Keratinocyte (primary cell): ENCODE data around the gene IL13RA2. TPM values are rescaled to one million over a fixed set of nuclear protein-coding genes. Genes with fewer than 3 reads are reported as not detected.

ENCODE experiments used
- DNase-seq: peaks from one replicate; pipeline ENCODE4 v3.0.0-alpha.2; 2011; ENCODE audit warnings: low read depth, missing footprints, low spot score
- FAIRE-seq: peaks from 2 replicates; lab custom pipeline; 2011; peaks lifted over from hg19 to GRCh38; lab: Jason Lieb, UNC
- H2AFZ ChIP-seq: 2 replicates; pipeline ENCODE4 v1.6.0; 2012; ENCODE audit warnings: low read length, control low read depth, inconsistent platforms; ENCODE audit not compliant: control insufficient read depth
- H3K27ac ChIP-seq: 2 replicates; pipeline ENCODE4 v1.5.1; 2011; ENCODE audit warnings: low read length; ENCODE audit not compliant: control insufficient read depth, insufficient read depth
- H3K27me3 ChIP-seq: 3 replicates; pipeline ENCODE4 v1.6.0; 2011; ENCODE audit warnings: low read length; ENCODE audit not compliant: control insufficient read depth, insufficient read depth; ENCODE audit errors: extremely low read depth
- H3K36me3 ChIP-seq, 2 experiments: 2 replicates in 1 of 2; 3 replicates in 1 of 2; pipeline ENCODE4 v1.5.1; 2011; ENCODE audit warnings: low read length in 2 of 2, mild to moderate bottlenecking in 1 of 2; ENCODE audit not compliant: control insufficient read depth in 2 of 2, insufficient read depth in 2 of 2; ENCODE audit errors: extremely low read depth in 1 of 2
- H3K4me1 ChIP-seq: 3 replicates; pipeline ENCODE4 v1.5.1; 2011; ENCODE audit warnings: low read length; ENCODE audit not compliant: control insufficient read depth, insufficient read depth; ENCODE audit errors: extremely low read depth
- H3K4me2 ChIP-seq: 3 replicates; pipeline ENCODE4 v1.6.0; 2011; ENCODE audit warnings: low read depth, low read length; ENCODE audit not compliant: control insufficient read depth, insufficient read depth; ENCODE audit errors: extremely low read depth
- H3K4me3 ChIP-seq, 3 experiments: fragments of 200-600 bp in 1 of 3; sonication (generic) in 1 of 3; 2 replicates in 2 of 3; 3 replicates in 1 of 3; pipeline ENCODE4 v1.5.1; 2011 to 2016; ENCODE audit warnings: low read length in 3 of 3, mild to moderate bottlenecking in 3 of 3, control low read depth in 2 of 3, inconsistent platforms in 1 of 3, low read depth in 1 of 3, mixed read lengths in 1 of 3, mixed run types in 1 of 3, moderate library complexity in 1 of 3; ENCODE audit not compliant: control insufficient read depth in 2 of 3, insufficient read depth in 2 of 3; ENCODE audit errors: extremely low read depth in 1 of 3
- H3K79me2 ChIP-seq: 2 replicates; pipeline ENCODE4 v1.6.0; 2012; ENCODE audit warnings: low read length; ENCODE audit not compliant: control insufficient read depth, insufficient read depth
- H3K9ac ChIP-seq: 3 replicates; pipeline ENCODE4 v1.6.0; 2011; ENCODE audit warnings: low read length; ENCODE audit not compliant: control insufficient read depth, insufficient read depth; ENCODE audit errors: extremely low read depth
- H3K9me1 ChIP-seq: 3 replicates; pipeline ENCODE4 v1.6.0; 2011; ENCODE audit warnings: low read length; ENCODE audit not compliant: control insufficient read depth, insufficient read depth; ENCODE audit errors: extremely low read depth
- H3K9me3 ChIP-seq: 2 replicates; pipeline ENCODE4 v1.5.1; 2012; ENCODE audit warnings: low read depth, low read length; ENCODE audit not compliant: control insufficient read depth
- H4K20me1 ChIP-seq: 3 replicates; pipeline ENCODE4 v1.6.0; 2011; ENCODE audit warnings: low read length; ENCODE audit not compliant: control insufficient read depth, insufficient read depth; ENCODE audit errors: extremely low read depth
- CTCF ChIP-seq, 3 experiments: IDR thresholded peaks in 1 of 3; conservative IDR thresholded peaks in 1 of 3; optimal IDR thresholded peaks in 1 of 3; 2 replicates in 2 of 3; 3 replicates in 1 of 3; pipeline versions ENCODE3 to v1.5.1; 2011; ENCODE audit warnings: low read length in 3 of 3, mild to moderate bottlenecking in 3 of 3, moderate library complexity in 2 of 3, control low read depth in 1 of 3, inconsistent platforms in 1 of 3; ENCODE audit not compliant: insufficient read depth in 2 of 3; ENCODE audit errors: extremely low read depth in 1 of 3
- EZH2 ChIP-seq: IDR thresholded peaks from one replicate; pipeline ENCODE4 v1.6.1; 2012; ENCODE audit warnings: inconsistent platforms, mild to moderate bottlenecking, low read length, moderate library complexity
- dilution Hi-C: fragments of 300-500 bp; cut with MboI; formaldehyde crosslinking; loops from one replicate; pipeline ENCODE4 v1.7.0; 2020; ENCODE audit warnings: low sequenced_read_pairs; ENCODE audit not compliant: extremely low pct_ligation_motif_present
- polyA plus RNA-seq, 5 experiments: library from polyadenylated mRNA; depleted of rRNA in 3 of 5; stranded (reverse) in 3 of 5; stranded (forward) in 1 of 5; unstranded in 1 of 5; fragments of >200 nt; gene quantifications; 1 replicate in 1 of 5; 2 replicates in 3 of 5; 3 replicates in 1 of 5; pipeline versions ENCODE4 v1.2.1 to v1.2.3, GENCODE V29; 2011 to 2012; ENCODE audit warnings: missing spikeins in 2 of 5, low read depth in 1 of 5, low replicate concordance in 1 of 5

Gene IL13RA2
- polyA plus RNA-seq, 1 donor (not counting 4 experiments of a cell fraction or from before 2014, with no cell fraction given) = 0.72 TPM

DNA sequence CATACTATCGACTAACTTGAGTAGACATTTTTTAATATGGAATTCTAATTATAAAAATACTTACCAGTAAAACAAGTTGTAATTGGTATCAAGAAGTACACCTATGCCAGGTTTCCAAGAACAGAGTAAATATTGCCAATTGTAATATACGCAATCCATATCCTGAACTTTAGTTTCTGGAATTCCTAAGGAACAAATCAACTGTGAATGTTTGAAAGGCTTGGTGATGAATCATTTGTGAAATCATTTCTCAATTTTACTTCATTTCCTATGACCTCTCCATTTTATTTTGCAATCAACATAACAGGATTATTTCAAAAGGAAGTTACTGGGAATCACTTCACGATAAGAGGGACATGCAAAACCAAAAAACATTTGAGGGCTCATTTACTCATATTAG, 3.7 kb downstream of the IL13RA2 start:
- dilution Hi-C loops = no loop called here
- DNase-seq (no peak), FAIRE-seq (no peak)
- TF ChIP-seq EZH2 = no peak
- TF ChIP-seq CTCF (optimal IDR thresholded peaks at IDR 0.05 in 1 of 3, IDR thresholded peaks at IDR 0.05 in 1 of 3, conservative IDR thresholded peaks at IDR 0.05 in 1 of 3; ENCODE audit: extremely low read depth in 1 of 3, insufficient read depth in 2 of 3, low read length in 3 of 3) = no peak
- Histone ChIP-seq H3K4me1 (no peaks in the 10 kb centered on the region), H3K9me3 (no peaks in the 10 kb centered on the region), H3K79me2 (no peaks in the 10 kb centered on the region), H3K27ac (peak overlapping the region; percentile 24), H3K36me3 (no peaks in the 10 kb centered on the region), H3K9me1 (no peaks in the 10 kb centered on the region), H4K20me1 (no peaks in the 10 kb centered on the region), H2AFZ (no peak overlapping the region), H3K4me2 (no peak overlapping the region), H3K27me3 (no peaks in the 10 kb centered on the region), H3K9ac (no peak overlapping the region), H3K4me3 (no peak overlapping the region)

DNA sequence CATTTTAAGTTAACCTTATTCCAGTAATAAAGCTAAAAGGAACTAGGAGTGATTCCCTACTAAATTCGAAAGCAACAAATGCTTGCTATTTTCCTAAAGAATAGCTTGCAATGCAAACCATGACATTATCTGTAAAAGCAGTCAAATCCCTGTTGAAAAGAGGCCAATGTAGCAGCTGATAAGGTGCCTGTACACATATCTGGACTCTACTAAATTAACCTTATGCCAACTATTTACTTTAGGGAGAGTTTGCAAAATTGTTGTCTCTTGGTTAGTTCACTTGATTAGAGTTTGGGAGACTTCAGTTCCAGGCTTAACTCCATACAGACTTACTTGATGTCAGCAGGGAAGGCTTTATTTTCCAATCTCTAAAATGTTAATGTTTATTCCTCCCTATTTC, 6.0 kb downstream of the IL13RA2 start:
- H3K36me3 ChIP-seq = no peaks in the 10 kb centered on the region
- dilution Hi-C loops = no loop called here
- no peaks in the 10 kb centered on the region for H3K4me1 ChIP-seq
- no peaks in the 10 kb centered on the region for H3K9me1 ChIP-seq
- no peaks in the 10 kb centered on the region for H3K27me3 ChIP-seq
- no peak overlapping the region for H3K4me2 ChIP-seq
- no peaks in the 10 kb centered on the region for H3K79me2 ChIP-seq
- no peak for TF ChIP-seq CTCF (optimal IDR thresholded peaks at IDR 0.05 in 1 of 3, IDR thresholded peaks at IDR 0.05 in 1 of 3, conservative IDR thresholded peaks at IDR 0.05 in 1 of 3; ENCODE audit: extremely low read depth in 1 of 3, insufficient read depth in 2 of 3, low read length in 3 of 3)
- no peak for TF ChIP-seq EZH2
- no peak for FAIRE-seq
- no peak overlapping the region for H3K9ac ChIP-seq
- no peak overlapping the region for H3K4me3 ChIP-seq
- no peaks in the 10 kb centered on the region for H4K20me1 ChIP-seq
- no peaks in the 10 kb centered on the region for H3K9me3 ChIP-seq
- H2AFZ ChIP-seq = no peak overlapping the region
- no peak overlapping the region for H3K27ac ChIP-seq
- DNase-seq = no peak
